Spleen (tissue), 11 donors: ENCODE measurements around the gene UBN1. TPM values are rescaled to one million over a fixed set of nuclear protein-coding genes. Genes with fewer than 3 reads are reported as not detected.

ENCODE experiments used
- DNase-seq: peaks from one replicate; pipeline ENCODE4 v3.0.0-alpha.2; 2020
- H3K27ac ChIP-seq, 8 donors: fragments of 200-600 bp; sonication (generic) in 7 of 8; 1 replicate in 4 of 8; 2 replicates in 4 of 8; pipeline versions ENCODE4 v1.5.0 to v1.8.0; 2016 to 2021; ENCODE audit warnings: inconsistent platforms in 4 of 8, mild to moderate bottlenecking in 4 of 8, moderate library complexity in 1 of 8
- H3K27me3 ChIP-seq, 7 donors: fragments of 200-600 bp; sonication (generic) in 6 of 7; replicated peaks in 1 of 7; 1 replicate in 4 of 7; 2 replicates in 3 of 7; pipeline versions ENCODE4 v1.5.0 to v1.8.0; 2016 to 2021; ENCODE audit warnings: inconsistent platforms in 3 of 7, mild to moderate bottlenecking in 1 of 7
- H3K36me3 ChIP-seq, 6 donors: fragments of 200-600 bp; sonication (generic) in 5 of 6; 1 replicate in 4 of 6; 2 replicates in 2 of 6; pipeline versions ENCODE4 v1.5.0 to v1.8.0; 2016 to 2021; ENCODE audit warnings: inconsistent platforms in 2 of 6
- H3K4me1 ChIP-seq, 6 donors: fragments of 200-600 bp; sonication (generic) in 5 of 6; 1 replicate in 3 of 6; 2 replicates in 3 of 6; pipeline versions ENCODE4 v1.5.0 to v1.8.0; 2016 to 2021; ENCODE audit warnings: inconsistent platforms in 3 of 6
- H3K4me3 ChIP-seq, 8 donors: fragments of 200-600 bp; sonication (generic) in 7 of 8; 1 replicate in 4 of 8; 2 replicates in 4 of 8; pipeline versions ENCODE4 v1.5.0 to v1.8.0; 2016 to 2021; ENCODE audit warnings: inconsistent platforms in 4 of 8, mild to moderate bottlenecking in 4 of 8, moderate library complexity in 2 of 8
- H3K9me3 ChIP-seq, 8 donors: fragments of 200-600 bp; sonication (generic) in 7 of 8; 1 replicate in 4 of 8; 2 replicates in 4 of 8; pipeline versions ENCODE4 v1.5.0 to v1.8.0; 2016 to 2021; ENCODE audit warnings: inconsistent platforms in 4 of 8
- CTCF ChIP-seq, 11 experiments: fragments of 200-600 bp in 7 of 11; fragments of 450-650 bp in 4 of 11; sonication (generic) in 4 of 11; IDR thresholded peaks in 8 of 11; conservative IDR thresholded peaks in 3 of 11; 1 replicate in 7 of 11; 2 replicates in 4 of 11; pipeline versions ENCODE4 v1.4.0 to v1.8.0; 2016 to 2021; ENCODE audit warnings: antibody characterized with exemption in 11 of 11, inconsistent platforms in 4 of 11, mild to moderate bottlenecking in 1 of 11
- POLR2A ChIP-seq, 3 donors: fragments of 450-650 bp; IDR thresholded peaks; one replicate each; pipeline ENCODE4 v1.5.1; 2017; ENCODE audit warnings: antibody characterized with exemption in 3 of 3, mild to moderate bottlenecking in 1 of 3
- POLR2AphosphoS5 ChIP-seq, 3 donors: sonication (generic); formaldehyde crosslinking; IDR thresholded peaks; one replicate each; pipeline ENCODE4 v1.5.1; 2017; ENCODE audit warnings: antibody characterized with exemption in 3 of 3
- WGBS, 5 donors: extraction: QIAGEN DNeasy Blood & Tissue Kit in 3 of 5; methylation state at CpG; one replicate each; pipeline versions ENCODE4 v1.1.5 to v1.1.7; 2013 to 2018; 5-methylcytosine and 5-hydroxymethylcytosine counted together
- intact Hi-C: fragments of 100-400 bp; cut with DNase I; formaldehyde crosslinking; loops from one replicate; pipeline ENCODE4 v1.15.0; 2023; ENCODE audit warnings: low total_unique reads
- polyA plus RNA-seq, 3 donors: library from polyadenylated mRNA; stranded (reverse); fragments of 200-250 nt; gene quantifications; one replicate each; pipeline ENCODE4 v1.2.1, GENCODE V29; 2013
- total RNA-seq, 7 donors: library from RNA; depleted of rRNA in 3 of 7; stranded (reverse); fragments of >200 nt in 3 of 7; fragmentation: NEBNext Ultra II Directional in 4 of 7; extraction: Animal tissue kit (Norgen Biotek cat#: 25700) in 4 of 7; gene quantifications; one replicate each; pipeline versions ENCODE4 v1.1.0 to v1.2.1, GENCODE V29; 2016 to 2021
- donor health status: healthy with polysubstance abuse.
- donor health status: DM: no; HTN: no; CAD: no; lungs with moderate emphysema.
- donor health status: DM: no; HTN: no; CAD: no.
- donor health status: Bipolar disorder and iron deficiency.
- donor health status: healthy.
- donor health status: DM: no; HTN: no; CAD: no.
- donor health status: DM: yes; HTN: yes; CAD: no.

Gene UBN1
- total and polyA plus RNA-seq, 10 donors = 4.8 to 69.4 (median 52.2) TPM

- no peaks in the 10 kb centered on the region for H3K9me3 ChIP-seq
- intact Hi-C loops = no loop called here
- no peaks in the 10 kb centered on the region for H3K27me3 ChIP-seq
- WGBS, 5 donors = 86 to 91% (median 89%) methylated on average over 11 of the region's 11 CpGs
- H3K36me3 ChIP-seq = peaks cover 0 to 100% (median 98%) of the 10 kb centered on the region in 6 donors
- DNase-seq = no peak
- peaks cover 0 to 8% (median 0%) of the 10 kb centered on the region in 6 donors for H3K4me1 ChIP-seq
- H3K27ac ChIP-seq = peak overlapping the region in 1 of 8 donors; percentile 36
- TF ChIP-seq CTCF (IDR thresholded peaks at IDR 0.05 in 8 of 11, conservative IDR thresholded peaks at IDR 0.05 in 3 of 11) (no peak), POLR2A (IDR thresholded peaks at IDR 0.05) (no peak), POLR2AphosphoS5 (IDR thresholded peaks at IDR 0.05) (no peak)
- H3K4me3 ChIP-seq = no peak overlapping the region
Observed at GRCh38 chr16:4876646-4877379, 29.5 kb downstream of the UBN1 start.

GRCh38 chr16:4877380-4877685 is 30.1 kb downstream of the UBN1 start:
- no peaks in the 10 kb centered on the region for H3K9me3 ChIP-seq
- intact Hi-C loops = no loop called here
- H3K27me3 ChIP-seq = no peaks in the 10 kb centered on the region
- no peak overlapping the region for H3K4me3 ChIP-seq
- DNase-seq = no peak
- peak in 2 of 3 donors; percentile 29 to 62 for TF ChIP-seq POLR2AphosphoS5 (IDR thresholded peaks at IDR 0.05)
- TF ChIP-seq POLR2A (IDR thresholded peaks at IDR 0.05) = no peak
- peaks cover 0 to 100% (median 98%) of the 10 kb centered on the region in 6 donors for H3K36me3 ChIP-seq
- peak overlapping the region in 1 of 8 donors; percentile 36 for H3K27ac ChIP-seq
- 88 to 95% (median 91%) methylated on average over 14 of the region's 14 CpGs for WGBS, 5 donors
- peaks cover 0 to 8% (median 0%) of the 10 kb centered on the region in 6 donors for H3K4me1 ChIP-seq

- Histone ChIP-seq H3K4me1 (peaks cover 0 to 8% (median 0%) of the 10 kb centered on the region in 6 donors), H3K4me3 (no peak overlapping the region), H3K27me3 (no peaks in the 10 kb centered on the region), H3K9me3 (no peaks in the 10 kb centered on the region), H3K36me3 (peaks cover 1 to 100% (median 98%) of the 10 kb centered on the region in 6 donors), H3K27ac (no peak overlapping the region)
- no peak for DNase-seq
- TF ChIP-seq POLR2AphosphoS5 (IDR thresholded peaks at IDR 0.05) = no peak
- TF ChIP-seq POLR2A (IDR thresholded peaks at IDR 0.05) = no peak
- no peak for TF ChIP-seq CTCF (IDR thresholded peaks at IDR 0.05 in 8 of 11, conservative IDR thresholded peaks at IDR 0.05 in 3 of 11)
- intact Hi-C loops = no loop called here
- WGBS, 5 donors = 80 to 89% (median 86%) methylated on average over 4 of the region's 4 CpGs
Observed at GRCh38 chr16:4879049-4879448, 31.8 kb downstream of the UBN1 start.

GRCh38 chr16:4880006-4880580 is 32.8 kb downstream of the UBN1 start:
- Histone ChIP-seq H3K9me3 (no peaks in the 10 kb centered on the region), H3K4me1 (peaks cover 0 to 8% (median 0%) of the 10 kb centered on the region in 6 donors), H3K27me3 (no peaks in the 10 kb centered on the region), H3K27ac (no peak overlapping the region), H3K36me3 (peaks cover 4 to 100% (median 98%) of the 10 kb centered on the region in 6 donors), H3K4me3 (no peak overlapping the region)
- DNase-seq = no peak
- intact Hi-C loops = no loop called here
- no peak for TF ChIP-seq CTCF (IDR thresholded peaks at IDR 0.05 in 8 of 11, conservative IDR thresholded peaks at IDR 0.05 in 3 of 11)
- peak in 1 of 3 donors; percentile 32 for TF ChIP-seq POLR2AphosphoS5 (IDR thresholded peaks at IDR 0.05)
- WGBS, 5 donors = 93 to 97% (median 95%) methylated on average over 8 to 17 of the region's 17 CpGs
